ENCODE results near the gene BARX1. TPM values are rescaled to one million over a fixed set of nuclear protein-coding genes. Genes with fewer than 3 reads are reported as not detected.

The BARX1 gene
- total and polyA plus RNA-seq, 9 of the 15 experiments (the other 6 are each of a cell fraction or from before 2014, with no cell fraction given) = 0.11 to 0.14 TPM; not detected in 7

DNA sequence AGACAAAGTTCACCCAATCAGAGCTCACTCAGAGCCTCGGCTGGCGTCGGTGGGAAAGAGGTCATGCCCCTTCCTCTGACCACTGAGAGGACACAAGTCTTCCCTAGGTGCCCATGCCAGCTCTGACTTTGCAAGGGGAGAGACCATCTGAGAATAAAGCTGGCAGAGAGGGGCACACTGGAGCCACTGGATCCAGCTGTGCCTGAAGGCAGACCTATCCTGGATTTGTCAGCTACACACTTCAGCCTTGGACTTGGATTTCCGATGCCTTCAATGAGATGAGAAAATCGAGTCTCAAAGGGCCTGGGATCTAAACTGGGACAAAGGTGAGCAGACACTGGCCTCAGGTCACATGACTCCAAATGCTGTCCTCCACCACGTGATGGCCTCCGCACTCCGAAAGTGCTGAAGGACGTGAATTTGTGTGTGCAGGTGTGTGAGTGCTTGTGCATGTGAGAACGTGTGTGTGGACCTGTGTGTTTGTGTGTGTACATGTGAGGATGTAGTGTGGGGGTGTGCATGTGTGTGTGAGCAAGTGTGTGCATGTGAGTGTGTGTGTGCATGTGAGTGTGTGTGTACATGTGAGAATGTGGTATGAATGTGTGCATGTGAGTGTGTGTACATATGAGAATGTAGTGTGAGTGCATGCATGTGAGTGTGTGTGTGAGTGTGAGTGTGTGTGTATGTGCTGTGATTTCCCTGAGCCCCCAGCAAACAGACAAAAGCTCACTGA lies 37.9 kb downstream of the BARX1 start:
- H3K4me2 ChIP-seq (ENCODE audit: insufficient read depth, low read length) = no peak overlapping the region
- ChIA-PET POLR2A (no interaction called here), CTCF (ENCODE audit: low intra/inter-chr PET ratio) (no interaction called here)
- H3K79me2 ChIP-seq (ENCODE audit: control insufficient read depth, insufficient read depth, low read length) = no peaks in the 10 kb centered on the region
- intact Hi-C loops (cut with micrococcal nuclease) (no loop called here), in situ Hi-C loops (cut with MboI) (no loop called here)
- FAIRE-seq = no peak
- no TSS peak for BruUV-seq (replicated peaks)
- no peak for DNase-seq (ENCODE audit: extremely low read depth in 1 of 4, low spot score in 3 of 4)
- TF ChIP-seq, protein P1, sequence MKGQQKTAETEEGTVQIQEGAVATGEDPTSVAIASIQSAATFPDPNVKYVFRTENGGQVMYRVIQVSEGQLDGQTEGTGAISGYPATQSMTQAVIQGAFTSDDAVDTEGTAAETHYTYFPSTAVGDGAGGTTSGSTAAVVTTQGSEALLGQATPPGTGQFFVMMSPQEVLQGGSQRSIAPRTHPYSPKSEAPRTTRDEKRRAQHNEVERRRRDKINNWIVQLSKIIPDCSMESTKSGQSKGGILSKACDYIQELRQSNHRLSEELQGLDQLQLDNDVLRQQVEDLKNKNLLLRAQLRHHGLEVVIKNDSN (CRISPR knock-in tag; IDR thresholded peaks at IDR 0.05) = peak; percentile 85
- TF ChIP-seq, protein P2, sequence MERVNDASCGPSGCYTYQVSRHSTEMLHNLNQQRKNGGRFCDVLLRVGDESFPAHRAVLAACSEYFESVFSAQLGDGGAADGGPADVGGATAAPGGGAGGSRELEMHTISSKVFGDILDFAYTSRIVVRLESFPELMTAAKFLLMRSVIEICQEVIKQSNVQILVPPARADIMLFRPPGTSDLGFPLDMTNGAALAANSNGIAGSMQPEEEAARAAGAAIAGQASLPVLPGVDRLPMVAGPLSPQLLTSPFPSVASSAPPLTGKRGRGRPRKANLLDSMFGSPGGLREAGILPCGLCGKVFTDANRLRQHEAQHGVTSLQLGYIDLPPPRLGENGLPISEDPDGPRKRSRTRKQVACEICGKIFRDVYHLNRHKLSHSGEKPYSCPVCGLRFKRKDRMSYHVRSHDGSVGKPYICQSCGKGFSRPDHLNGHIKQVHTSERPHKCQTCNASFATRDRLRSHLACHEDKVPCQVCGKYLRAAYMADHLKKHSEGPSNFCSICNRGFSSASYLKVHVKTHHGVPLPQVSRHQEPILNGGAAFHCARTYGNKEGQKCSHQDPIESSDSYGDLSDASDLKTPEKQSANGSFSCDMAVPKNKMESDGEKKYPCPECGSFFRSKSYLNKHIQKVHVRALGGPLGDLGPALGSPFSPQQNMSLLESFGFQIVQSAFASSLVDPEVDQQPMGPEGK (CRISPR knock-in tag; IDR thresholded peaks at IDR 0.05; ENCODE audit: borderline replicate concordance) = no peak
- no peak for TF ChIP-seq MAFF (IDR thresholded peaks at IDR 0.05; ENCODE audit: low read length)
- peak; percentile 26; the same call in 1 of the 2 replicates for TF ChIP-seq TSC22D4 (tag; IDR thresholded peaks at IDR 0.05)
- no peak for TF ChIP-seq PYGO2 (tag; IDR thresholded peaks at IDR 0.05)
- TF ChIP-seq CHD4 (IDR thresholded peaks at IDR 0.05; ENCODE audit: insufficient read depth, insufficient replicate concordance, low read depth, low read length, poor library complexity, severe bottlenecking) = no peak
- TF ChIP-seq RAD51 (IDR thresholded peaks at IDR 0.05; ENCODE audit: borderline replicate concordance, low read depth) = peak; percentile 77
- TF ChIP-seq, protein P3, sequence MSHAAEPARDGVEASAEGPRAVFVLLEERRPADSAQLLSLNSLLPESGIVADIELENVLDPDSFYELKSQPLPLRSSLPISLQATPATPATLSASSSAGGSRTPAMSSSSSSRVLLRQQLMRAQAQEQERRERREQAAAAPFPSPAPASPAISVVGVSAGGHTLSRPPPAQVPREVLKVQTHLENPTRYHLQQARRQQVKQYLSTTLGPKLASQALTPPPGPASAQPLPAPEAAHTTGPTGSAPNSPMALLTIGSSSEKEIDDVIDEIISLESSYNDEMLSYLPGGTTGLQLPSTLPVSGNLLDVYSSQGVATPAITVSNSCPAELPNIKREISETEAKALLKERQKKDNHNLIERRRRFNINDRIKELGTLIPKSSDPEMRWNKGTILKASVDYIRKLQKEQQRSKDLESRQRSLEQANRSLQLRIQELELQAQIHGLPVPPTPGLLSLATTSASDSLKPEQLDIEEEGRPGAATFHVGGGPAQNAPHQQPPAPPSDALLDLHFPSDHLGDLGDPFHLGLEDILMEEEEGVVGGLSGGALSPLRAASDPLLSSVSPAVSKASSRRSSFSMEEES (CRISPR knock-in tag; IDR thresholded peaks at IDR 0.05) = peak; percentile 75
- no peak for TF ChIP-seq POLR2G (IDR thresholded peaks at IDR 0.05; ENCODE audit: low read depth, low read length)
- 0 out of 2 replicates have a peak, but pooled peaks have one; percentile 12 for TF ChIP-seq CBFA2T2 (conservative IDR thresholded peaks at IDR 0.05)
- TF ChIP-seq, protein P4, sequence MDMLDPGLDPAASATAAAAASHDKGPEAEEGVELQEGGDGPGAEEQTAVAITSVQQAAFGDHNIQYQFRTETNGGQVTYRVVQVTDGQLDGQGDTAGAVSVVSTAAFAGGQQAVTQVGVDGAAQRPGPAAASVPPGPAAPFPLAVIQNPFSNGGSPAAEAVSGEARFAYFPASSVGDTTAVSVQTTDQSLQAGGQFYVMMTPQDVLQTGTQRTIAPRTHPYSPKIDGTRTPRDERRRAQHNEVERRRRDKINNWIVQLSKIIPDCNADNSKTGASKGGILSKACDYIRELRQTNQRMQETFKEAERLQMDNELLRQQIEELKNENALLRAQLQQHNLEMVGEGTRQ (CRISPR knock-in tag; IDR thresholded peaks at IDR 0.05) = peak; percentile 68
- no peak overlapping the region for H3K9ac ChIP-seq (ENCODE audit: insufficient read depth in 1 of 2, low read depth in 2 of 2, low read length in 2 of 2)
- H4K20me1 ChIP-seq (replicated peaks; ENCODE audit: control insufficient read depth, insufficient read depth, low read length) = 0 out of 2 replicates have a peak, but pooled peaks cover 11% of the 10 kb centered on the region
- H3K9me3 ChIP-seq (replicated peaks; ENCODE audit: control insufficient read depth, insufficient read depth, low read depth, low read length) = no peaks in the 10 kb centered on the region
- H3K9me1 ChIP-seq (ENCODE audit: control insufficient read depth, insufficient read depth, low read length) = no peaks in the 10 kb centered on the region
- ATAC-seq = no peak
- peaks cover 8 to 78% of the 10 kb centered on the region in 2 experiments; a peak in 4 of 5 replicates for H3K27me3 ChIP-seq (ENCODE audit: control insufficient read depth in 2 of 2, insufficient read depth in 2 of 2, low read length in 2 of 2)
- H3K4me3 ChIP-seq = no peak overlapping the region
- WGBS (ENCODE audit: insufficient coverage, low coverage, missing lambda C conversion rate) = under 1% methylated on average over 10 of the region's 10 CpGs
- H2AFZ ChIP-seq (ENCODE audit: low read depth, low read length) = no peak overlapping the region
- H3K4me1 ChIP-seq (replicated peaks in 1 of 2; ENCODE audit: control insufficient read depth in 2 of 2, insufficient read depth in 2 of 2, low read length in 2 of 2) = no peaks in the 10 kb centered on the region; a peak in 2 of 5 replicates
- no peaks in the 10 kb centered on the region for H3K36me3 ChIP-seq (ENCODE audit: control insufficient read depth, insufficient read depth, low read length)
- H3K27ac ChIP-seq (ENCODE audit: extremely low read depth, low read depth, low read length) = no peak overlapping the region
